IMR-90 (cell line): ENCODE results near the gene KRT76. TPM values are rescaled to one million over a fixed set of nuclear protein-coding genes. Genes with fewer than 3 reads are reported as not detected.

Experiments
- ATAC-seq: fragments of 200-7000 bp; cut with Tn5 transposase; 2 replicates; pipeline ENCODE4 v1.9.1; 2020; ENCODE audit warnings: low read depth, mild to moderate bottlenecking, moderate library complexity
- BruUV-seq: library from RNA; stranded (reverse); fragments of 400-500 nt; replicated peaks from 2 replicates; lab custom pipeline; 2021; lab: Mats Ljungman, UMichigan
- CTCF ChIA-PET: fragments of 300-600 bp; formaldehyde crosslinking; extraction: SDS; loops from one replicate; lab custom pipeline; 2021; ENCODE audit warnings: antibody characterized with exemption; lab: Yijun Ruan, JAX
- POLR2A ChIA-PET: fragments of 300-600 bp; sonication (Branson Sonifier 250); formaldehyde crosslinking; loops from one replicate; lab custom pipeline; 2022; ENCODE audit warnings: antibody characterized with exemption; ENCODE audit not compliant: unreplicated experiment; lab: Charles Lee
- DNase-seq: peaks from one replicate; pipeline ENCODE4 v3.0.0; 2013
- H2AFZ ChIP-seq: replicated peaks from 2 replicates; pipeline ENCODE3; 2013; ENCODE audit warnings: low read length, mild to moderate bottlenecking; ENCODE audit not compliant: poor library complexity
- H2AK5ac ChIP-seq: 2 replicates; pipeline ENCODE4 v1.6.1; 2013; ENCODE audit warnings: low read depth, low read length, inconsistent platforms
- H2AK9ac ChIP-seq: replicated peaks from 2 replicates; pipeline ENCODE3; 2013; ENCODE audit warnings: mild to moderate bottlenecking, low read depth, low read length, moderate library complexity; ENCODE audit not compliant: poor library complexity
- H2BK120ac ChIP-seq: 2 replicates; pipeline ENCODE4 v1.6.1; 2013; ENCODE audit warnings: low read depth, low read length, inconsistent platforms
- H2BK15ac ChIP-seq: 3 replicates; pipeline ENCODE4 v1.6.1; 2013; ENCODE audit warnings: low read depth, low read length, inconsistent platforms
- H2BK20ac ChIP-seq: 2 replicates; pipeline ENCODE4 v1.6.1; 2013; ENCODE audit warnings: low read depth, mild to moderate bottlenecking, inconsistent platforms, low read length, moderate library complexity
- H2BK5ac ChIP-seq: 2 replicates; pipeline ENCODE4 v1.6.1; 2013; ENCODE audit warnings: mild to moderate bottlenecking, low read depth, low read length, inconsistent platforms; ENCODE audit not compliant: poor library complexity, severe bottlenecking
- H3K14ac ChIP-seq: replicated peaks from 2 replicates; pipeline ENCODE4 v1.6.1; 2013; ENCODE audit warnings: low read depth, low read length, inconsistent platforms
- H3K18ac ChIP-seq: 2 replicates; pipeline ENCODE4 v1.6.1; 2013; ENCODE audit warnings: low read depth, low read length, control low read depth
- H3K23ac ChIP-seq: 2 replicates; pipeline ENCODE4 v1.6.1; 2013; ENCODE audit warnings: low read depth, low read length, inconsistent platforms
- H3K27ac ChIP-seq: 2 replicates; pipeline ENCODE4 v1.5.1; 2013; ENCODE audit warnings: mild to moderate bottlenecking, control low read depth, low read length; ENCODE audit not compliant: insufficient read depth
- H3K27me3 ChIP-seq: 2 replicates; pipeline ENCODE4 v1.6.1; 2013; ENCODE audit warnings: low read length; ENCODE audit not compliant: control insufficient read depth, insufficient read depth
- H3K36me3 ChIP-seq: 2 replicates; pipeline ENCODE4 v1.6.1; 2013; ENCODE audit warnings: low read length, mixed read lengths; ENCODE audit not compliant: control insufficient read depth, insufficient read depth
- H3K4ac ChIP-seq: 2 replicates; pipeline ENCODE4 v1.6.1; 2013; ENCODE audit warnings: low read depth, low read length, inconsistent platforms
- H3K4me1 ChIP-seq: 2 replicates; pipeline ENCODE4 v1.6.1; 2013; ENCODE audit warnings: low read length, mixed read lengths; ENCODE audit not compliant: control insufficient read depth, insufficient read depth
- H3K4me2 ChIP-seq: 2 replicates; pipeline ENCODE4 v1.6.1; 2013; ENCODE audit warnings: low read depth, mild to moderate bottlenecking, control low read depth, low read length, moderate library complexity
- H3K4me3 ChIP-seq: 2 replicates; pipeline ENCODE4 v1.5.1; 2013; ENCODE audit warnings: low read depth, mild to moderate bottlenecking, control low read depth, low read length, moderate library complexity; ENCODE audit not compliant: insufficient read depth
- H3K56ac ChIP-seq: 2 replicates; pipeline ENCODE4 v1.6.1; 2013; ENCODE audit warnings: low read length, inconsistent platforms; ENCODE audit not compliant: insufficient read depth; ENCODE audit errors: extremely low read depth
- H3K79me1 ChIP-seq, 2 experiments: 2 replicates each; pipeline ENCODE4 v1.6.1; 2013; ENCODE audit warnings: low read length in 2 of 2, inconsistent platforms in 1 of 2, low read depth in 1 of 2
- H3K9ac ChIP-seq: 2 replicates; pipeline ENCODE4 v1.6.1; 2013; ENCODE audit warnings: low read depth, low read length, control low read depth
- H3K9me1 ChIP-seq: 2 replicates; pipeline ENCODE4 v1.6.1; 2013; ENCODE audit warnings: low read length, inconsistent platforms; ENCODE audit not compliant: insufficient read depth
- H3K9me3 ChIP-seq: 2 replicates; pipeline ENCODE4 v1.6.1; 2013; ENCODE audit warnings: low read length; ENCODE audit not compliant: control insufficient read depth, insufficient read depth
- H4K20me1 ChIP-seq: 2 replicates; pipeline ENCODE4 v1.6.1; 2013; ENCODE audit warnings: low read length, inconsistent platforms; ENCODE audit not compliant: insufficient read depth
- H4K5ac ChIP-seq: 2 replicates; pipeline ENCODE4 v1.6.1; 2013; ENCODE audit warnings: mild to moderate bottlenecking, low read depth, low read length, control low read depth
- H4K8ac ChIP-seq, 2 experiments: 2 replicates each; pipeline ENCODE4 v1.6.1; 2013; ENCODE audit warnings: low read depth in 2 of 2, low read length in 2 of 2, control low read depth in 1 of 2, inconsistent platforms in 1 of 2
- H4K91ac ChIP-seq: 2 replicates; pipeline ENCODE4 v1.6.1; 2013; ENCODE audit warnings: low read depth, low read length, inconsistent platforms; ENCODE audit not compliant: insufficient read depth
- CEBPB ChIP-seq: IDR thresholded peaks from 2 replicates; pipeline ENCODE4 v1.6.1; 2012; ENCODE audit warnings: low read depth, low read length, improper control_type of control experiment
- RCOR1 ChIP-seq: IDR thresholded peaks from 2 replicates; pipeline ENCODE4 v1.6.1; 2012; ENCODE audit warnings: mild to moderate bottlenecking, low read length, improper control_type of control experiment; ENCODE audit not compliant: insufficient replicate concordance
- WGBS, 2 experiments: methylation state at CpG; one replicate each; pipeline versions ENCODE4 v1.1.5 to v1.1.7; 2013; ENCODE audit warnings: missing lambda C conversion rate in 2 of 2; ENCODE audit not compliant: insufficient read length in 1 of 2; ENCODE audit errors: extremely low coverage in 2 of 2; 5-methylcytosine and 5-hydroxymethylcytosine counted together
- dilution Hi-C: fragments of 300-500 bp; cut with HindIII; formaldehyde crosslinking; loops from one replicate; pipeline ENCODE4 v1.14.3; 2018; ENCODE audit warnings: low sequenced_read_pairs; ENCODE audit not compliant: unreplicated experiment
- in situ Hi-C: fragments of 300-500 bp; cut with MboI; formaldehyde crosslinking; loops from 3 replicates; pipeline ENCODE4 v1.14.3; 2019; ENCODE audit warnings: low sequenced_read_pairs, inconsistent platforms, mixed read lengths
- intact Hi-C: fragments of 100-400 bp; cut with micrococcal nuclease; formaldehyde crosslinking; loops from 2 replicates; pipeline ENCODE4 v1.10.0; 2022
- polyA plus RNA-seq, 3 experiments: library from polyadenylated mRNA; depleted of rRNA; stranded (reverse); fragments of >200 nt; gene quantifications; 2 replicates each; pipeline ENCODE4 v1.2.3, GENCODE V29; 2012; ENCODE audit warnings: low replicate concordance in 1 of 3
- total RNA-seq: library from RNA; depleted of rRNA; stranded (reverse); fragments of >200 nt; gene quantifications from 2 replicates; pipeline ENCODE4 v1.2.3, GENCODE V29; 2012

The KRT76 gene
- total and polyA plus RNA-seq, 2 of the 4 experiments (the other 2 are of a cell fraction), result not detected

- Histone ChIP-seq H3K27me3 (peaks cover 29% of the 10 kb centered on the region), H3K4me2 (no peak overlapping the region), H3K9me3 (no peaks in the 10 kb centered on the region), H2BK120ac (no peak overlapping the region), H4K8ac (no peak overlapping the region), H3K79me1 (no peaks in the 10 kb centered on the region), H3K9me1 (no peaks in the 10 kb centered on the region), H3K23ac (no peak overlapping the region), H2BK20ac (no peak overlapping the region), H2BK15ac (no peak overlapping the region), H3K56ac (no peak overlapping the region), H3K9ac (no peak overlapping the region), H2AK9ac (no peak overlapping the region), H3K36me3 (no peaks in the 10 kb centered on the region), H4K5ac (no peak overlapping the region), H3K18ac (no peak overlapping the region), H3K4me3 (no peak overlapping the region), H2AK5ac (no peak overlapping the region), H4K91ac (no peak overlapping the region), H4K20me1 (no peaks in the 10 kb centered on the region), H2BK5ac (no peak overlapping the region), H2AFZ (no peak overlapping the region), H3K4ac (no peak overlapping the region), H3K27ac (no peak overlapping the region), H3K4me1 (no peaks in the 10 kb centered on the region), H3K14ac (no peak overlapping the region)
- TF ChIP-seq RCOR1 (no peak), CEBPB (no peak)
- WGBS, 2 experiments, result no CpG with 5 or more reads among the region's 3 CpGs
- in situ Hi-C loops (no loop called here), dilution Hi-C loops (no loop called here), intact Hi-C loops (no loop called here)
- BruUV-seq, result no TSS peak
- ATAC-seq (no peak), DNase-seq (no peak)
- ChIA-PET CTCF (no interaction called here), POLR2A (no interaction called here)
Observed at GRCh38 chr12:52784909-52785308, 7.8 kb upstream of the KRT76 start.
